Measurements from ENCODE around the gene KIF6.
"Not testable (repeated sequence)": the region's sequence is repeated elsewhere in the genome, so short reads cannot be mapped to it uniquely, and the experiment has no call there.

DNA sequence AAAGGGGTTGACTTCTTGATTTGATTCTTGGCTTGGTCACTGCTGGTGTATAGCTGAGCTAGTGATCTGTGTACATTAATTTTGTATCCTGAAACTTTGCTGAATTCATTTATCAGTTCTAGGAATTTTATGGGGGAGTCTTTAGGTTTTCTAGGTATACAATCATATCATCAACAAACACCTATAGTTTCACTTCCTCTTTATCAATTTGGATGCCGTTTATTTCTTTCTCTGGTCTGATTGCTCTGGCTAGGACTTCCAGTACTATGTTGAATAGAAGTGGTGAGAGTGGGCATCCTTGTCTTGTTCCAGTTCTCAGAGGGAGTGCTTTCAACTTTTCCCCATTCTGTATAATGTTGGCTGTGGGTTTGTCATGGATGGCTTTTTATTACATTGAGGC is 245.4 kb downstream of the KIF6 start:
- TF ChIP-seq, protein P1, sequence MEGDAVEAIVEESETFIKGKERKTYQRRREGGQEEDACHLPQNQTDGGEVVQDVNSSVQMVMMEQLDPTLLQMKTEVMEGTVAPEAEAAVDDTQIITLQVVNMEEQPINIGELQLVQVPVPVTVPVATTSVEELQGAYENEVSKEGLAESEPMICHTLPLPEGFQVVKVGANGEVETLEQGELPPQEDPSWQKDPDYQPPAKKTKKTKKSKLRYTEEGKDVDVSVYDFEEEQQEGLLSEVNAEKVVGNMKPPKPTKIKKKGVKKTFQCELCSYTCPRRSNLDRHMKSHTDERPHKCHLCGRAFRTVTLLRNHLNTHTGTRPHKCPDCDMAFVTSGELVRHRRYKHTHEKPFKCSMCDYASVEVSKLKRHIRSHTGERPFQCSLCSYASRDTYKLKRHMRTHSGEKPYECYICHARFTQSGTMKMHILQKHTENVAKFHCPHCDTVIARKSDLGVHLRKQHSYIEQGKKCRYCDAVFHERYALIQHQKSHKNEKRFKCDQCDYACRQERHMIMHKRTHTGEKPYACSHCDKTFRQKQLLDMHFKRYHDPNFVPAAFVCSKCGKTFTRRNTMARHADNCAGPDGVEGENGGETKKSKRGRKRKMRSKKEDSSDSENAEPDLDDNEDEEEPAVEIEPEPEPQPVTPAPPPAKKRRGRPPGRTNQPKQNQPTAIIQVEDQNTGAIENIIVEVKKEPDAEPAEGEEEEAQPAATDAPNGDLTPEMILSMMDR (IDR thresholded peaks at IDR 0.05; ENCODE audit: control extremely low read depth in 1 of 3, insufficient read depth in 1 of 3, low read depth in 1 of 3, low read length in 3 of 3) = not testable (repeated sequence)
- not testable (repeated sequence) for TF ChIP-seq GTF2F1 (IDR thresholded peaks at IDR 0.05; ENCODE audit: borderline replicate concordance, low read depth, low read length); SP2 (IDR thresholded peaks at IDR 0.05; ENCODE audit: low read length); EGR1 (IDR thresholded peaks at IDR 0.05; ENCODE audit: borderline replicate concordance, low read depth, low read length); YY1 (IDR thresholded peaks at IDR 0.05; ENCODE audit: low read depth, low read length); EZH2 (IDR thresholded peaks at IDR 0.05; ENCODE audit: low read depth, low read length, severe bottlenecking); POLR2AphosphoS5 (IDR thresholded peaks at IDR 0.05; ENCODE audit: low read depth, low read length); GABPA (IDR thresholded peaks at IDR 0.05; ENCODE audit: borderline replicate concordance, insufficient read depth, low read length)

Data from H1 (cell line).